Activated T-helper 1 cell treated with Interleukin-2 at 50 U/mL for 16 hours (primary cell): ENCODE measurements around the gene FMNL3.
"Not testable (repeated sequence)": the region's sequence is repeated elsewhere in the genome, so short reads cannot be mapped to it uniquely, and the experiment has no call there.

Experiments
- DNase-seq: peaks from one replicate; pipeline ENCODE4 v3.0.0-alpha.2; 2020; ENCODE audit warnings: low read depth

The FMNL3 gene, protein sequence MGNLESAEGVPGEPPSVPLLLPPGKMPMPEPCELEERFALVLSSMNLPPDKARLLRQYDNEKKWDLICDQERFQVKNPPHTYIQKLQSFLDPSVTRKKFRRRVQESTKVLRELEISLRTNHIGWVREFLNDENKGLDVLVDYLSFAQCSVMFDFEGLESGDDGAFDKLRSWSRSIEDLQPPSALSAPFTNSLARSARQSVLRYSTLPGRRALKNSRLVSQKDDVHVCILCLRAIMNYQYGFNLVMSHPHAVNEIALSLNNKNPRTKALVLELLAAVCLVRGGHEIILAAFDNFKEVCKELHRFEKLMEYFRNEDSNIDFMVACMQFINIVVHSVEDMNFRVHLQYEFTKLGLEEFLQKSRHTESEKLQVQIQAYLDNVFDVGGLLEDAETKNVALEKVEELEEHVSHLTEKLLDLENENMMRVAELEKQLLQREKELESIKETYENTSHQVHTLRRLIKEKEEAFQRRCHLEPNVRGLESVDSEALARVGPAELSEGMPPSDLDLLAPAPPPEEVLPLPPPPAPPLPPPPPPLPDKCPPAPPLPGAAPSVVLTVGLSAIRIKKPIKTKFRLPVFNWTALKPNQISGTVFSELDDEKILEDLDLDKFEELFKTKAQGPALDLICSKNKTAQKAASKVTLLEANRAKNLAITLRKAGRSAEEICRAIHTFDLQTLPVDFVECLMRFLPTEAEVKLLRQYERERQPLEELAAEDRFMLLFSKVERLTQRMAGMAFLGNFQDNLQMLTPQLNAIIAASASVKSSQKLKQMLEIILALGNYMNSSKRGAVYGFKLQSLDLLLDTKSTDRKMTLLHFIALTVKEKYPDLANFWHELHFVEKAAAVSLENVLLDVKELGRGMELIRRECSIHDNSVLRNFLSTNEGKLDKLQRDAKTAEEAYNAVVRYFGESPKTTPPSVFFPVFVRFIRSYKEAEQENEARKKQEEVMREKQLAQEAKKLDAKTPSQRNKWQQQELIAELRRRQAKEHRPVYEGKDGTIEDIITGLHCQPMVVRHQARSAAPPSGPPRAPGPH

DNA sequence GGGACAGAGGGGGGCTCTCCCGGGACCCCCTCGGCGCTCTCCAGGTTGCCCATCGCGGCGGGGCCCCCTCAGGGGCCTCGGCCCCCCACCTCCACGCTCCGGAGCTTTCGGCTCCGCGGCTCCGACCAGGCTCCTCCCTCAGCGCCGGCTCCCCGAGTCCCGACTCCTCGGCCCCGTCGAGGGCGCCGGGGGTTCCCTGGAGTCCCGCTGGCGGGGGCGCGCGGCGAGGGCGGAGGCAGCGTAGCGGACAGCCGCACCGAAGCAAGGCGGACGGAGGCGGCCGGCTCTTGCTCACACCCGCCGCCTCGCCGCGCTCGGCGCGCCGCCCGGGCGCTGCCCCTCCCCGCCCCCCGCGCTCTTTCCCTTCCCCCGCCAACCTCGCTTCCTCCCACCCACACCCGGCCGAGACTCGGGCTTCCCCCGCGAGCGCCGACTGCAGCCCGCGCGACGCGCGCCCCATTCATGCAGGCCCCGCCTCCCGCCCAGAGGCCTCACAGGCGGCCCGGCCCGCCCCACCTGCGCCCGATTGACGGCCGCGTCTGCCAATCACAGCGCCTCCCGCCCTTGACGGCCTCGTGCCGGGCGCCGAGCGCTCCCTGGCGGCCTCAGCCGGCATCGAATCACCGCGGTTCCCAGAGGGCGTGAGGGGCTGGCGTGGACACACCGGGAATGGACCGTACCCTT is at the start of gene FMNL3:
Gene FMNL3 (minus strand): TSS at position 278 of the 684 bp plus-strand sequence. CDS start 225 bp downstream, at position 53.
- DNase-seq: peak; percentile 99

DNA sequence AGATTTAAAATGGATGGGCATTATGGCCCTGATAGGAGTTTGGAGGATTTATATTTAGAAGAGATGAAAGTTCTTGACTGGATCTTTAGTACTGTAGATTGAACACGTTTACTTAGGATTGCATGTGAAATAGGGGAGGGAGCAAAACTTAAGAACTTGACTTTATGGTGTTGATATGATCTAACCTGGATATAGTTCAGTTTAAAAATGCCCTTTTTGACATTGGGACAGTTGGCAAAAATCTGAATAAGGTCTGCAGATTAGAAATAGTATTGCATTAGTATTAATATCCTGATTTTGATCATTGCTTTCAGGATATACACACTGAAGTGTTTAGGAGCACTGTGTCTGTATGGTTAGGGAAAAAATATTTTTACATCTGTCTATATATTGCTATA is 43.8 kb upstream of the FMNL3 start:
- DNase-seq: no peak

DNA sequence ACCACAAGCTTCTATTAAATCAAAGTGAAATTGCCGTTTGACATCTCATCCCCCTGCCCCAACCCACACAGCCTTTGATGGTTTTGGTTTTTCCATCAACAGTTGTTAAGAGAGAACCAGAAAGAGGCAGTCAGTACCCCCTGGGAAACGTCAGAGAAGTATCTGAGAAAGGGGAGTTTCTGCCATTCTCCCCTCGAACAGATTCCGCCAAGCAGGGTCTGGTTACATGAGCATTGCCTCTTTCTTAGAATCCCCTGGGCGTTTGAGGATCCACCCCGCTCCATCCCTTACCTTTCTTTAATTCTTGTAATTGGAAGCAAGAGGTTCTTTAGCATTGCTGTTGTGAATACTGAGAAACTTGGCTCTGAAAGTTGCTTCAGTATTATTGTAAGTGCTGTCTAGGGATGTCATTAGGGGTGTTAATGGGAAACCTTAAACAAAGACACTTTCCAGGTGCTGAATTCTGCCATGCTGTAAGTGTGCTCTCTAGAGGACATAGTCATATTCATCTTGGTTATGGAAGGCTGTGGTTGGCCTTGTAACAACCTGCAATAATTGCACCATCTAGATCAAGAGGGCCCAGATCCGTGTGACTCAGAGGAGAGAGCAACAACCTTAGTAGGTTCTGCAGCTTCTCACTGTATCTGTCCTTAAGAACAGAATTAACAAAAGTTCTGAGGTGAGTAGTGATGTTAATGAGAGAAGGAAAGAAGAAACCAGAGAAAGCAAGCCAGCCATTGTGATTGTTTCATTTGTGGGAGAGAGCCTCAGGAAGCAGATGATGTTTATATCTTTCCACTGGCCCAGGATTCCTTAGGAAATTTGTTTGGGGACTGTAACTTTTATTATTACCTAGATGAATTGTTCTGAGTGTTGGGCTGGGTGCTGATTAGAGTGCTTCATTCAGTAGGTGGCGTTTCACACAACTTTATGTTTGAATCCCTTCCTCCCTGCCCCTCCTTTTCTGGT is 43.1 kb upstream of the FMNL3 start:
- no peak for DNase-seq

DNA sequence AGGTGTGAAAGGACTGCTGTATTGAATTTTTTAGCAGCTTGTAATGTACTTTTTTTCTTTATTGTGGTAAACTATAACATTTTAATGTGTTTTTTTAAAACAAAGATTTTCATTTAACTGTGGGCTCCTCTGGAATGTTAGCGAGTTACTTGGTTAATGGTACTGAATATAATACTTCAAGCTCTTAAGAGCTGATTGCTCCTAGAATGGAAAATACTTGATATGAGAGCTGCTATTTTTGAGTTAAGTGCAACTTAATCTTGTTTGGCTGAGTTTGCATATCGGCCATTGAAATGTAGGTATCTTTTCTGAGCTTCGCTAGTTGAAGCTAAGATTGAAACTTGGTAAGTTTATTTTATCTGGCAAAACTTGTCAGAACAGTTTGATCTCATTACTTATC is 41.6 kb upstream of the FMNL3 start:
- no peak for DNase-seq

DNA sequence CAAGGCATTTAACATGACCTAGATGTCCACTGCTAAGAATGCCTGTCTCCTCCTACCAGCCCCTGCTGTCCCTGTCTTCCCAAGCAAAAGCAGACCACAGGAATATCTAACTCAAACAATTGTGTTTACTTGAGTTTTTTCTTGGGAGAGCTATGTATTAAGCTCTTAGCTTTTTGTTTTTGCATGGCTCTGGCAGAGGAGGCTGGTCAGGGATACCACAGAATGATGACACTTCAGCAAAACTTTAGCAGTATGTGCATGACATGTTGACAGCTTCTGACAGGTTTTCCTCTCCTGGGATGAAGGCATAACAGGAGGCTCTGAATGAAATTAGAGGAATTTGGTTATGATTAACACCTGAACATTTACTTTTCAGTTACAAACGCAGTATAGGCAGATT is 41.1 kb upstream of the FMNL3 start:
- DNase-seq: no peak

DNA sequence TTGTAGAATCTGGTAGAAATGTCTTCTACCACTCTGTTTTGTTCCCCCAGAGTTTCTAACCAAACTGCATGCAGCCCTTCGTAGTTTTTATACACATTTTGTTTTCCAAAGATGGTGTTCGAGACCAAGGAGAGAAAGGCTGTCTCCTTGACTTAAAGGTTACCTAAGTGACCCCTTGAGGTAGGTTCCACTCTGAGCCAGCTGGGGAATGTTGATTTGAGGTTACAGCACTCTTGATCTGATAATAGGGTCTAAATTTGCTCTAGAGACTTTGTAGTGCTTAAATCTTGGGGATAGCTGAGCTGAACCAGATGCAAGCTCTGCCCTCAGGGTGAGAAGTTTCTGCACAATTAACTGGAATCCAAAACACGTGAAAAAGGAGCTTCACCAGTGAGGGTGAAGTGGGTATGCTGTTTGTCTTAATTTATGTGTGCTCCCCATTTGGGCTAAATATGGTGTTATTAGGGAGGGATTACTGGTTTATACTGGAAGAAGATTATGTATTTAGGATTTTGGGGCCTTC is 37.2 kb upstream of the FMNL3 start:
- no peak for DNase-seq

DNA sequence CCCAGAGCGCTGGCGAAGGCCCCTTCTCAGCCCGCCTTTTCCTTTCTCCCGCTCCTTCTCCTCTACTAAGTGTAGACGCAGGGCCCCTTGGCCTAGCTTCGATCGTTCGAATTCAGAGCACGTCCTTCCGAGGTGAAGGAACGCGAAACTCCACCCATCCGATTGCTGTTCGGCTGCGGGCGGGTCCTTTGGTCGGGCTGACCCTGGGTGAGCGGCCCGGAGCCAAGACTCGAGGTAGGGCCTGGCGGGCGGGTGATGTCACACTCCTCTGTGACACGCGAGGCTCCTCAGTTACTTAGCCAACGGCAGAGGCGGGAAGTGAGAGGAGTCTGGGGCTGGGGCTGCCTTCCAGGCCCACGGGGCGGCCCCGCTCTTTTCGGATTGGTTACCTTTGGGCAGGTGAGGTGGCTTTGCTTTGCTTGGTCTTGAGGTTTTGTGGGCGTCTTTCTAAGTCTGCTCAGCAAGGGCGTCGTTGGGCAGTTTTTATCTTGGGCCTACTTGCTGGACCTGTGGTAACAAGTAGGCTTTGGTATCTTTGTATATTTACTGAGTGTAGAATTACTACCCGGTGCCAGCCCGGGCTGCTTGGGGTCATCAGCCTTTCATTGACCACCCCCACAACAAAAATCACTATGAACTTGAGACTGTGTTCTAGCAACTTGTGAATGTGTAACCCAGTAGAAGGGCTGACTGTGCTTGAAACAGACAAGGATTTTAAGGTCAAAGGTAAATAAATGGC is 34.8 kb upstream of the FMNL3 start:
- peak; percentile 80 for DNase-seq

DNA sequence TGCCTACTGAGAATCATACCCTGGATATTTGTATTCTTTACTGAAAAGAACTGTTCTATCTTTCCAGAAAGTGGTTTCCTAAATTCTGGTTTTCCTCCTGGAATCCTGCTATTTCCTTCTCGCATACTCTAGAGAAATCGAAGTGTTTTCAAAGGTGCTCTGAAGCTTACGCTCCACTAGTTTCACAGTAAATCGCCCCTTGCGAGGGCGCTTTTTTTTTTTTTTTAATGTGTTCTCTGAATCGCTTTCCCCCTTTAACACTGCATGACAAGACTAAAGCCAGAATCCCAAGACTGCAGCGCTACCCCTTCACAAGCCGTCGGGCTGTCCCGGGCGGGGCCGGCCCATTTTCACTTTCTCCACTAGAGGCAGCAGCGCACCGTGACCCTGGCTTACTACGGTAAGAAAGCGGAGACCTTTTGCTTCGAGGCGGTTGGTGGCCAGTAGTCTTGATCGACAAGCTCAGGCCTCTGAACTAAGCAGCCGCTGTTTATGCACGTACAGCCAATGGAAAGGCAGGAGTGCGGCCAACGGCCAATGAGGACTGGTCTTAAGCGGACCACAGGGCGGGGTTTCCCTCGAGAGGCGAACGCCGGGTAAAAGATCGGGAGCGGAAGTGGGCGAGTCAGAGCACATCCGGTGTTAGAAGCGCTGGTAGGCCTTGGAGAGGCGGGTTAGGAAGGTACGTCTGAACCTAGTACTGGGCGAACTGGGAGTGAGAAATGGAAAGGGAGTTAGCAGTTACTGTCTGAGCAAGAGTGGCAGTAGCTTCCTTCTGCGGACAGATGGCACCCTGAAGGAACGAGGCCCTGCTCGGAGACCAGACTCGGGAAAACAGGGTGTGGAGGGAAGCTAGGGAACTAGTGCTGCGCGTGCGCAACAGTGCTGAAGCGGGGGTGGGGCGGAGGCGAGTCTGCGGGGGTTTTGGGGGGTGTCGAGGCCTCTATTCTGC is 34.0 kb upstream of the FMNL3 start, which contains the start of gene TMBIM6:
Gene TMBIM6 (plus strand): TSS at position 628 of the 952 bp plus-strand sequence. CDS start 10,937 bp downstream, outside the sequence.
- DNase-seq: peak; percentile 97

DNA sequence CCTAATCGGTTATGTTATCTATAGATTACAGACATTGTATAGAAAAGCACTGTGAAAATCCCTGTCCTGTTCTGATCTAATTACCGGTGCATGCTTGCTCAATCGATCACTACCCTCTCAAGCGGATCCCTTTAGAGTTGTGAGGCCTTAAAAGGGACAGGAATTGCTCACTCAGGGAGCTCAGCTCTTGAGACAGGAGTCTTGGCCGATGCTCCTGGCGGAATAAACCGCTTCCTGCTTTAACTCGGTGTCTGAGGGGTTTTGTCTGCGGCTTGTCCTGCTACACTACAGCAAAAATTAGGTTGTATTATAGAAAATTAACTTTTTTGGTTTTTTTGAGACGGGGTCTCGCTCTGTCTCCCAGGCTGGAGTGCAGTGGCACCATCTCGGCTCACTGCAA is 33.1 kb upstream of the FMNL3 start:
- DNase-seq: not testable (repeated sequence)

DNA sequence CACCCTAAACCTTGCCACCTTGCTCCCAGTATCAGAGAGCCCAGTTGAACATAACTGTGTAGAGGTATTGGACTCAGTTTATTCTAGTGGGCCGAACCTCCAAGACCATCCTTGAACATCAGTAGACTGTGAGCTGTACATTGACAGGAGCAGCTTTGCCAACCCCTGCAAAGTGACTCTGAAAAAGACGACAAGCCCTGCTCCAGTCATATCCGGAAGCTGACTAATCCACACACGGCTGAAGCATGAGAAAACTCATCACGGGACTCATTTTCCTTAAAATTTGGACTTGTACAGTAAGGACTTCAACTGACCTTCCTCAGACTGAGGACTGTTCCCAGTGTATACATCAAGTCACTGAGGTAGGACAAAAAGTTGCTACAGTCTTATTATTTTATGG is 31.5 kb upstream of the FMNL3 start:
- DNase-seq: not testable (repeated sequence)

DNA sequence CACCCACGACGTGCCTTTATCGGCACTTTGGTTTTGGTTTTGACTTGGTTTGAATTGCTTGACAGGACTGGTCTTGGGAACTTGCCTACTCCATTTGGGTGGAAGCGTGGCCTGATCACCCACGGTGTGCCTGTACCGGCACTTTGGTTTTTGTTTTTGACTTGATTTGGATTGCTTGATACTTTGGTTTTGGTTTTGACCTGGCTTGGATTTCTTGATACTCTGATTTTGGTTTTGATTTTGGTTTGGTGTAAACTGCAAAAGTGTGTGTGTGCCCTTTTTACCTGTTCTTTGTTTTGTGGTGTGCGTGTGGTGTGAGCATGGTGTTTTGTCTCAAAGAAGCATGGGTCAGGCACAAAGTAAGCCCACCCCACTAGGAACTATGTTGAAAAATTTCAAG is 27.7 kb upstream of the FMNL3 start:
- not testable (repeated sequence) for DNase-seq

DNA sequence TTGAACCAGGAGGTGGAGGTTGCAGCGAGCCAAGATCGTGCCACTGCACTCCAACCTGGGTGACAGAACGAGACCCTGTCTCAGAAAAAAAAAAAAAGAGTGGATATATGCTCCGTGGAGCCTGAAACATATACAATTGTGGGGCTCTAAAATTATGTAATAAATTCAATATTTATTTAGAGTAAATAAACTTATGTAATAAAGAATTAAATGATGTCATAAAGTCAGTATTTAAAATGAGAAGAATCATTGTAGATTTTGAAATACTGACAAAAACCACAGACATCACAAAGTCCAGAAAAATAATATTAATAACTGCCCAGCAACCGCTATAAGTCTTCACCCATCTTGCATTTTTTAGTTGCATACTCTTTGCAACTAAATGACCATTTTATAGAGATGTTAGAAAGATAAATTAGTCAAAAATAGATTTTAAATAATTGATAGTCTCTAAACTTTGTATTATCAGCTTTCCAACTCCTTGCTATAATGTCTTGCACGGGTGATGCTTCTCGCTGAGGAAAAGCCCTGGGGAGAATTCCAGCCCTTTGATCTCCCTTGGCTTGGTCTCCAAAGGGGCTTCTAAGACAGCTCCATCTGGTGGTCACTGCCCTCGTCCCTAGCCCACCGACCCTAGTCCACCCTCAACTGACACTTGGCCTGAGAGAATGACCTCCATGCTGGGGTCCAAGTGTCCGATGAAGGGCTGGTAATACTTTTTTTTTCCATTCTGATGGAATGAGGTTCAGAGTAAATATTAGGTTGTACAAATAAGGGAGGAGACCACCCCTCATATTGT is 26.2 kb upstream of the FMNL3 start:
- no peak for DNase-seq

DNA sequence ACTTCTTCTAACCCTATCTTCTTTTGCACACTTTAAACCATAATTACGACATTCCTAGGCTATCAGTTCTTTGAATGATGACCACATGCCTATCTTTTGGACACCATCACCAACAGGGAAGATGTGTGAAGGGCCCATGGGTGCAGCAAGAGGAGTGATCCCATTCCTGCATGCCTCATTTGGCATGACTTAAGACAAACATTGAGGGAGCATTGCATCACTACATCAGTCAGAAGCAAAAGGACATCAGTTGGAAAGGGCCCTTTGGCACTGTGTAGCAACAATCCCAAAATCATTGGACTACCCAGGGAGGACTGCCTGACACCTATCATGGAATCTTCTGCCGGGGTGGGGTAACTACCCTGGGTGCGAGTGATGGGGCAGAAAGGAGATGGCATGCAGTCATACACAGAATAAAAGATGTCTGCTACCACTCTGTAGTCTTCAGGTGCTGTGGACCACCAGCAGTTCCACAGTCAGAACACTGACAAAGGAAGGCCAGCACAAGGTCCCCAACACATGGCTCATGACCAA is 23.4 kb upstream of the FMNL3 start:
- no peak for DNase-seq

DNA sequence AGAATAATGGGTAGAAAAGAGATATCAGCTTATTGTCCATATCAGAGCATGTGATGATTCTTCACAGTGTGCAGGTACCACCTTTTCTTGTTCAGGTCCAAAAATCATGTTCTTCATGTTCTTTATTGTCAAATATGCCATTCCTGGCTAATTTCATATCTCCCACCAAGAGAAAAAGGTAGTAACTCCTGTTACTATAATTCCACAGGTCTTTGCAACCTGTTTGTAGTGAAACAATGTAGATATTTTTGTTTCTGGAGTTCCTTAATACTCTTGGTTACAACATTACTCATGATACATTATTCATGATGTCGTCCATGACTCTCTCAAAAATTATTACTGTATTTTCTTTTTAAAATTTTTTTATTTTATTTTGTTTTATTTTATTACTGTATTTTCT is 22.8 kb upstream of the FMNL3 start:
- DNase-seq: no peak

DNA sequence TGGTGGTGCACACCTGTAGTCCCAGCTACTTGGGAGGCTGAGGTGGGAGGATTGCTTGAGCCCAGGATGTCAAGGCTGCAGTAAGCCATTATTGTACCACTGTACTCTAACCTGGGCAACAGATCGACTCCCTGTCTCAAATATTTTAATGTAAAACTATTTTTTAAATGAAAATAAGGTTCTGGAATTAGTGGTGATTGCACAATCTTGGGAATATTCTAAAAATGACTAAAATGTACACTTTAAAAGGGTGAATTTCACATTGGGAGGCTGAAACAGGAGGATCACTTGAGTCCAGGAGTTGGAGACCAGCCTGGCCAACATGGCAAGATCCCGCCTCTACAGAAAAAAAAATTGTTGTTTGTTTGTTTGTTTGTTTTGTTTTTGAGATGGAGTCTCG is 21.2 kb upstream of the FMNL3 start:
- no peak for DNase-seq

DNA sequence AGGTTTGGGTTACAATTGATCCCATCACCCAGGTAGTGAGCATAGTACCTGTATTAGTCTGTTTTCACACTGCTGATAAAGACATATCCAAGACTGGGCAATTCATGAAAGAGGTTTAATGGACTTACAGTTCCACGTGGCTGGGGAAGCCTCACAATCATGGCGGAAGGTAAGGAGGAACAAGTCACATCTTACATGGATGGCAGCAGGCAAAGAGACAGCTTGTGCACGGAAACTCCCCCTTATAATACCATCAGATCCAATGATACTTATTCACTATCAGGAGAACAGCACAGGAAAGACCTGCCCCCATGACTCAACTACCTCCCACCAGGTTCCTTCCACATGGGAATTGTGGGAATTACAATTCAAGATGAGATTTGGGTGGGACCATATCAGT is 14.2 kb upstream of the FMNL3 start:
- not testable (repeated sequence) for DNase-seq

DNA sequence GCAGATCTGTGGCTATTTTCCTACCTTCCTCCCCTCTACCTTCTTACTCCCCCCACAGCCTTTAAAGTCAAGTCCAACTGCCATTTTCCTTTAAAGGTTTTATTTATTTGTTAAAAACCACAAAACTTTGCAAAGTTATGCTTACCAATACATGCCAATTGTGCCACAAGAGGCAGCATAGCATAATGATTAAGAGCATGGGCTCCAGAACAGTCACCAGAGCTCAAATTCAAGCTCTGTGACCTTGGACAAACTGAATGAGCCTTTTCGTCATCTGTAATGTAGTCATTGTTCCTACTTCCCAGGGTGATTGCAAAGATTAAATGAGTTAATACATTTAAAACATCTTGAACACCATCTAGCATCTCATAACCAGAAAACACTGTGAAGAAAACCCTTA is 13.0 kb upstream of the FMNL3 start:
- DNase-seq: no peak

DNA sequence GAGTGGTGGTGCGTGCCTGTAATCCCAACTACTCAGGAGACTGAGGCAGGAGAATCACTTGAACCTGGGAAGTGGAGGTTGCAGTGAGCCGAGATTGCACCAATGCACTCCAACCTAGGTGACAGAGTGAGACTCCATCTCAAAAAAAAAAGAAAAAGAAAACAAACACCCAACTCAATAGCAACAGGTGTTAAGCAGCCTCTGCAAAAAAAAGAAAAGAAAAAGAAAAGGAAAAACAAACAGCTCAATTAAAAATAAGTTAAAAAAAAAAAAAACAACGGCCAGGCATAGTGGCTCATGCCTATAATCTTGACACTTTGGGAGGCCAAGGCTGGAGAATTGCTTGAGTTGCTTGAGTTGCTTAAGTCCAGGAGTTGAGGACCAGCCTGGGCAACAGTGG is 10.6 kb upstream of the FMNL3 start:
- not testable (repeated sequence) for DNase-seq
